ENCODE results near the gene SLC17A5.

DNA sequence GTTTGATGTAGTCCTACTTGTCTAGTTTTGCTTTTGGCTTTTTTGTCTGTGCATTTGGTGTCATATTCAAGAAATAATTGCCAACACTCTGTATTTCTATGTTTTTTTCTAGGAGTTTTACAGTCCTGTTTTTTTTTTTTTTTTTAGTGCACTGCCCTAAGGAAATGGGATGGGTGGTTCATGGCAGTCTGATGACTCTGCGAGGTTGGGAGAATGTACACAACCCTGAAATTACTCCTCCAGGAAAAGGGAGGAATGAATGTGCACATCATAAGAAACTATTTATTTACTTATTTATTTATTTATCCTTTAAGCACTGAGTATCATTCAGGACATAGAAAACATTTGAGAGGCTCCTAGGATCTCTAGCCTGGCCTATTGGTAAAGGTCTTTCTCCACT lies 15.2 kb upstream of the SLC17A5 start:
- TF ChIP-seq GATA3 (IDR thresholded peaks at IDR 0.05; ENCODE audit: low read depth, low read length) (no peak), GATA2 (IDR thresholded peaks at IDR 0.05; ENCODE audit: low read depth, low read length) (no peak)

Measured in SH-SY5Y (cell line).